GM12875 (cell line): ENCODE data around the gene FFAR3.
A peak's percentile ranks its signal among the peaks of the same experiment; 100 is the strongest.

Experiments
- H3K4me3 ChIP-seq: one replicate; pipeline ENCODE4 v1.5.1; 2011; ENCODE audit warnings: low read depth, low read length, control low read depth
- TF ChIP-seq, protein P1 (sequence below): IDR thresholded peaks from 2 replicates; pipeline ENCODE4 v1.5.1; 2011; ENCODE audit warnings: low read depth, mild to moderate bottlenecking, control low read depth, inconsistent platforms, low read length, moderate library complexity, borderline replicate concordance; ENCODE audit not compliant: insufficient read depth

The FFAR3 gene

DNA sequence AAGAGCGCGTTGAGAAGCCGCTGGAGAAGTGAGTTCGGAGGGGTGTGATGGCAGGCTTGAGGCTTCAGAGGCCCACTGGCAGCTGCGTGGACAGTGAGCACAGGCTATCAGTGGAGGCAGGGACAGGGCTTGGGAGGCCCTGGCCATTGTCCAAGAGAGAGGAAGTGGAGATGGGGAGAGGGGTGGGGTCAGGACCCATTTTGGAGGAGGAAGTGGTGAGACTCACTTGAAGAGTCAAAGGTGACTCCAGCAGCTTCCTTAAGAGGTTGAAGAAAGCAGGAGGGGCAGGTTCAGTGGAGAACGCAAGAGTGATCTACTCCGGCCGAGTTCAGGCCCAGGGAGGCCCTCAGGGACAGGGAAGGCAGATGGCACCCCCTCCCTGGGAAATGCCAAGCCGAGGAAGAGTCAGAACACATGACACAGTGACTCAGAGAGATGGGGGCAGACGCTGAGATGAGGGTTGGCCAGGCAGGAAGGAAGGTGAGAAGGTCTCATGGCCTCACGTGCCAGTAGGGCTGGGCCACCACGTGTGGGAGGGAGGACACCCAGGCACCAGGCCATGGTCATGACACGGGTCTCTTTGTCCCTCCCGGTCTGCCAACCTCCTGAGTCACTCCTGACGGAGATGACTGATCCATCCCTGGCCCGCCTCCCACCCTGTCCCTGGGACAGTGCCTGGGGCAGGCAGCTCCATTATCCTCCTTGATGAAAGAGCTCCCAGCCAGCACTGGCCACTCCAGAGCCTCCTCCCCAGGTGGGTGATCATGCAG lies 39.4 kb upstream of the FFAR3 start:
- TF ChIP-seq, protein P1, sequence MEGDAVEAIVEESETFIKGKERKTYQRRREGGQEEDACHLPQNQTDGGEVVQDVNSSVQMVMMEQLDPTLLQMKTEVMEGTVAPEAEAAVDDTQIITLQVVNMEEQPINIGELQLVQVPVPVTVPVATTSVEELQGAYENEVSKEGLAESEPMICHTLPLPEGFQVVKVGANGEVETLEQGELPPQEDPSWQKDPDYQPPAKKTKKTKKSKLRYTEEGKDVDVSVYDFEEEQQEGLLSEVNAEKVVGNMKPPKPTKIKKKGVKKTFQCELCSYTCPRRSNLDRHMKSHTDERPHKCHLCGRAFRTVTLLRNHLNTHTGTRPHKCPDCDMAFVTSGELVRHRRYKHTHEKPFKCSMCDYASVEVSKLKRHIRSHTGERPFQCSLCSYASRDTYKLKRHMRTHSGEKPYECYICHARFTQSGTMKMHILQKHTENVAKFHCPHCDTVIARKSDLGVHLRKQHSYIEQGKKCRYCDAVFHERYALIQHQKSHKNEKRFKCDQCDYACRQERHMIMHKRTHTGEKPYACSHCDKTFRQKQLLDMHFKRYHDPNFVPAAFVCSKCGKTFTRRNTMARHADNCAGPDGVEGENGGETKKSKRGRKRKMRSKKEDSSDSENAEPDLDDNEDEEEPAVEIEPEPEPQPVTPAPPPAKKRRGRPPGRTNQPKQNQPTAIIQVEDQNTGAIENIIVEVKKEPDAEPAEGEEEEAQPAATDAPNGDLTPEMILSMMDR: no peak
- no peak overlapping the region for H3K4me3 ChIP-seq

- TF ChIP-seq, protein P1: no peak
- H3K4me3 ChIP-seq: no peak overlapping the region
These were observed 38.1 kb upstream of the FFAR3 start for GRCh38 chr19:35320065-35320713.

GRCh38 chr19:35321291-35321690 lies 37.0 kb upstream of the FFAR3 start:
- H3K4me3 ChIP-seq: no peak overlapping the region

GRCh38 chr19:35322014-35322413 lies 36.2 kb upstream of the FFAR3 start:
- TF ChIP-seq, protein P1: no peak
- H3K4me3 ChIP-seq: no peak overlapping the region

More at GRCh38 chr19:35321291-35321690, 37.0 kb upstream of the FFAR3 start:
- TF ChIP-seq, protein P1: no peak

- TF ChIP-seq, protein P1: peak; percentile 32; the same call in 1 of the 2 replicates
- no peak overlapping the region for H3K4me3 ChIP-seq
These were observed 30.6 kb upstream of the FFAR3 start for GRCh38 chr19:35327642-35328041.

DNA sequence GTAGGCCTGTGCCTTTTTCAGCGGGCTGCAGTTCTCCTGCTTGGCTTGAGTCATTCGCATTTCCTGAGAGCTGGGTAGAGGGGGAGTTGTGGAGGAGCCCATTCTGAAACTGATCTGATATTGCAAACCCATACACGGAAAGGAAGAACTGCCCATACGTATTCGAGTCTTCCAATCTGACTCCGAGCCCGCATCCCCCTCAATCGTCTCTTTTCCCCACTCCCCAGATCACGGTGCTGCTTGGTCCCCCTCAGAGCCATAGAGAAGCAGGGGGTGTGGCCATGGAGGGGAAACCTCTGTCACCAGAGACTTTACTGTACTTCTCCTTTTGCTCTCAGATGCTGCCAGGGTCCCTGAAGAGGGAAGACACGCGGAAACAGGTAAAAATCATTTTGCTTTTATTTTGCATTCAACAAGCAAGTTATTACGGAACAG lies 29.4 kb upstream of the FFAR3 start, which contains the start of gene CD22:
Gene CD22 (plus strand): TSS at position 337 of the 435 bp plus-strand sequence. CDS start 2,854 bp downstream, outside the sequence.
- H3K4me3 ChIP-seq: peak within 1 kb of the TSS; percentile 98
- TF ChIP-seq, protein P1: no peak
